WERI-Rb-1 (cell line): ENCODE results near the gene GABRQ.

Experiments
- DNase-seq: peaks from one replicate; pipeline ENCODE4 v3.0.0-alpha.2; 2020
- H3K27ac ChIP-seq: fragments of 250-450 bp; sonication (Bioruptor Pico); 2 replicates; pipeline ENCODE4 v1.5.1; 2020; ENCODE audit warnings: mild to moderate bottlenecking, moderate library complexity
- H3K27me3 ChIP-seq: fragments of 250-450 bp; sonication (Bioruptor Pico); 2 replicates; pipeline ENCODE4 v1.5.1; 2021; ENCODE audit warnings: mild to moderate bottlenecking, low read depth, moderate library complexity; ENCODE audit not compliant: insufficient read depth, severe bottlenecking
- H3K36me3 ChIP-seq: fragments of 250-450 bp; sonication (Bioruptor Pico); 2 replicates; pipeline ENCODE4 v1.5.1; 2020; ENCODE audit warnings: mild to moderate bottlenecking, moderate library complexity
- H3K4me3 ChIP-seq: 2 replicates; pipeline ENCODE4 v1.5.1; 2011; ENCODE audit warnings: low read depth, mild to moderate bottlenecking, control low read depth, low read length
- H3K9me3 ChIP-seq: fragments of 250-450 bp; sonication (Bioruptor Pico); 2 replicates; pipeline ENCODE4 v1.5.1; 2021; ENCODE audit warnings: mild to moderate bottlenecking, moderate library complexity; ENCODE audit not compliant: severe bottlenecking
- CTCF ChIP-seq: IDR thresholded peaks from 2 replicates; pipeline ENCODE4 v1.5.1; 2011; ENCODE audit warnings: low read depth, mild to moderate bottlenecking, control low read depth, inconsistent platforms, low read length

GABRQ gene

DNA sequence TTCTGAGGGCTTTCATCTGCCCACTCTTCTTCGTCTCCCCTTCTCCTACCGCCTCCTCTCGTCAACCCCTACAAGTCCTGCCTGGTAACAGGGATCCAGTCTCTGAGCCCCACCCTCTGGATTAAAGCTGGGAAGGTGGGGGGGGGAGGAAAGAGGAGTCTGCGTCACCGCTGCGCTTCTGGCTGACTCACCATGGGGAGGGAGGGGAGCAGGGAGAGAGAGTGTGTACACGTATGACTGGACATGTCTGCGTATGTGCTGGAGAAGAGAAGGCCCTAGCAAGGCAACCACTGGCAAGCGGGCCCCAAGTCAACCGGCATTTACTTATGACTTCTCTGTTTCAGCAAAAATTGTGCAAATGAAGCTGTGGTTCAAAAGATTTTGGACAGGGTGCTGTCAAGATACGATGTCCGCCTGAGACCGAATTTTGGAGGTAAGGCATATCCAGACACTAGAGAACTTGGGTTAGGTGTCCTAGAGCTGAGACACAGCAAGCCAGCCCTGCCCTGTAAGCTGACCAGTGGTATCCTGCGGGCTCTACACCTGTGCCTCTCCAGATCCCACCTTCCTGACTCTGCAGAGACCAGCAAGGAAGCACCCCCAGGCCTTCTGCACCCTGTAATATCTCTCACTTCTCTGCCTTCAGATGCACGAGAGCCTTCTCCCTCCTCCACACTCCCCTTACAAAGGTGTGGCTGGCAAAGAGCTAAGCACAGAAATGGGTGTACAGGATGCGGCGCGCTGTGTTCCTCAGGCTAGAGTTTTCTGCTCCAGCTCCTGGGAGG lies 2.5 kb downstream of the GABRQ start:
- H3K9me3 ChIP-seq = no peaks in the 10 kb centered on the region
- H3K4me3 ChIP-seq = no peak overlapping the region
- DNase-seq = peak; percentile 90
- TF ChIP-seq CTCF = no peak
- peaks cover 20% of the 10 kb centered on the region for H3K27me3 ChIP-seq
- peaks cover 15% of the 10 kb centered on the region for H3K36me3 ChIP-seq
- peak overlapping the region; percentile 84 for H3K27ac ChIP-seq

GRCh38 chrX:152641256-152641875 lies 3.7 kb downstream of the GABRQ start:
- H3K4me3 ChIP-seq = no peak overlapping the region; the same call in 1 of the 2 replicates
- peak; percentile 90 for DNase-seq
- TF ChIP-seq CTCF = no peak

GRCh38 chrX:152641996-152642395 lies 4.3 kb downstream of the GABRQ start:
- Histone ChIP-seq H3K36me3 (peaks cover 29% of the 10 kb centered on the region), H3K27me3 (peaks cover 9% of the 10 kb centered on the region), H3K27ac (peak overlapping the region; percentile 84), H3K9me3 (no peaks in the 10 kb centered on the region), H3K4me3 (no peak overlapping the region; the same call in 1 of the 2 replicates)
- DNase-seq = peak; percentile 58
- peak; percentile 63 for TF ChIP-seq CTCF

More at GRCh38 chrX:152641256-152641875, 3.7 kb downstream of the GABRQ start:
- Histone ChIP-seq H3K36me3 (peaks cover 23% of the 10 kb centered on the region), H3K9me3 (no peaks in the 10 kb centered on the region), H3K27me3 (peaks cover 10% of the 10 kb centered on the region), H3K27ac (peak overlapping the region; percentile 84)

DNA sequence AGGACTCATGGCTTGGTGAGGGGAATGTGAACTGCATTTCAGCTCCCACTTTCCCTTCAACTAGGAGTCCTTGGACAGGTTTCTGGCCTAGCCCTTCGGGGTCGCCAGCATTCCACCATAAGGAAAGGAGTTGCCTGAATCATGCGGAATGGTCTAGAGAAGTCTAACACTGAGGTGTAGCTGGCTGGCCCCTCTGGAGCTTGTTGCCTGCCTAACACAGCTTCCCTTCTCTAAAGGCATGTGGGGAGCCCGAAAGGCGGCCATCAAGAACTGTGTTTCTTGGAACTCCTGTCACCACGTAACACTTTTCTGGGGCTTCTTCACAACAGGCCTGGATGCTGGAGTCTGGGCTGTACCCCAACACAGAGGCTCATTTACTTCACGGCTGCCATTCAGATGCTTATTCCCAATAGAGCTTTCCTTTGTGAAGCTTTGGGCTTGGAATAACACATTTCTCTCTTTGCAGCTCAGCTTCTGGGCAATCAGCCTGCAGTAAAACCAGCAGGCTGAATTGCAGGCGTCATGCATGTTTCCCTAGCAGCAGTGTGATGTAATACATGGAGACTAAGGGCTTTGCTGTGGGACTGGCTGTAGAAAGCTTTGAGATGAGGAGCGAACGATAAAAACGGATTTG lies 5.4 kb downstream of the GABRQ start:
- H3K27me3 ChIP-seq = peaks cover 10% of the 10 kb centered on the region
- TF ChIP-seq CTCF = no peak
- H3K36me3 ChIP-seq = peaks cover 38% of the 10 kb centered on the region
- no peaks in the 10 kb centered on the region for H3K9me3 ChIP-seq
- no peak overlapping the region for H3K4me3 ChIP-seq
- no peak for DNase-seq
- H3K27ac ChIP-seq = no peak overlapping the region

DNA sequence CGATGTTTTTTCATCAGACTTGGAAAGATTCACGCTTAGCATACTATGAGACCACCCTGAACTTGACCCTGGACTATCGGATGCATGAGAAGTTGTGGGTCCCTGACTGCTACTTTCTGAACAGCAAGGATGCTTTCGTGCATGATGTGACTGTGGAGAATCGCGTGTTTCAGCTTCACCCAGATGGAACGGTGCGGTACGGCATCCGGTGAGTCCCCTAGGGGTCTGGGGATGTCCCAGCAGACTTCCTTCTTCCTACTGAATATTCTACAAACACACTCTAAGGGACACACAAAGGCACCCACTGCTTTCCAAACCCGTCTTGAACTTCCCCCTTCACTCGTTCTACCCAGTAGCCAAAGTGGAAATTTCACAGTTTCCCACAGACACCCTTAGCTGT lies 9.3 kb downstream of the GABRQ start:
- DNase-seq = no peak
- Histone ChIP-seq H3K36me3 (peaks cover 61% of the 10 kb centered on the region), H3K27ac (no peak overlapping the region), H3K27me3 (peaks cover 10% of the 10 kb centered on the region), H3K9me3 (no peaks in the 10 kb centered on the region), H3K4me3 (no peak overlapping the region)
- TF ChIP-seq CTCF = no peak
